B cell (primary cell): ENCODE measurements around the gene C4BPA. TPM values are rescaled to one million over a fixed set of nuclear protein-coding genes. Genes with fewer than 3 reads are reported as not detected.
A peak's percentile ranks its signal among the peaks of the same experiment; 100 is the strongest.

ENCODE experiments used
- ATAC-seq: fragments of 200-7000 bp; cut with Tn5 transposase; one replicate; pipeline ENCODE4 v1.10.0; 2021; ENCODE audit warnings: low read depth, mild to moderate bottlenecking, moderate number of reproducible peaks, moderate library complexity
- CTCF ChIA-PET: fragments of 350-600 bp; sonication (Branson Sonifier 250); formaldehyde crosslinking; loops from one replicate; lab custom pipeline; 2021; ENCODE audit warnings: antibody characterized with exemption, inconsistent platforms; lab: Charles Lee
- POLR2A ChIA-PET: fragments of 350-600 bp; sonication (Branson Sonifier 250); formaldehyde crosslinking; loops from one replicate; lab custom pipeline; 2021; ENCODE audit warnings: antibody characterized with exemption; lab: Charles Lee
- DNase-seq: peaks from one replicate; pipeline ENCODE4 v3.0.0; 2013
- H2AFZ ChIP-seq: 2 replicates; pipeline ENCODE4 v1.6.1; 2012; ENCODE audit warnings: mild to moderate bottlenecking, low read depth, low read length; ENCODE audit not compliant: insufficient read depth, poor library complexity, severe bottlenecking
- H3K27ac ChIP-seq, 2 donors: 1 replicate in 1 of 2; 2 replicates in 1 of 2; pipeline ENCODE4 v1.5.1; 2012 to 2013; ENCODE audit warnings: low read length in 2 of 2, mild to moderate bottlenecking in 2 of 2, moderate library complexity in 1 of 2
- H3K27me3 ChIP-seq, 4 experiments: fragments of 200-600 bp in 1 of 4; sonication (generic) in 1 of 4; replicated peaks in 1 of 4; 1 replicate in 2 of 4; 2 replicates in 2 of 4; pipeline versions ENCODE4 v1.6.1 to v1.7.0; 2013 to 2016; ENCODE audit warnings: low read length in 3 of 4, mild to moderate bottlenecking in 2 of 4, mixed read lengths in 1 of 4, moderate library complexity in 1 of 4; ENCODE audit not compliant: insufficient read depth in 4 of 4, control insufficient read depth in 3 of 4; ENCODE audit errors: control extremely low read depth in 1 of 4
- H3K36me3 ChIP-seq, 2 experiments: replicated peaks in 1 of 2; 1 replicate in 1 of 2; 2 replicates in 1 of 2; pipeline versions ENCODE4 v1.6.1 to v1.7.1; 2013; ENCODE audit warnings: low read length in 1 of 2; ENCODE audit not compliant: insufficient read depth in 2 of 2, control insufficient read depth in 1 of 2; ENCODE audit errors: control extremely low read depth in 1 of 2, extremely low read depth in 1 of 2
- H3K4me1 ChIP-seq, 2 donors: fragments of 200-600 bp in 1 of 2; sonication (generic) in 1 of 2; 1 replicate in 1 of 2; 2 replicates in 1 of 2; pipeline versions ENCODE4 v1.5.1 to v1.6.1; 2013 to 2017; ENCODE audit warnings: low read length in 2 of 2; ENCODE audit not compliant: control insufficient read depth in 2 of 2, insufficient read depth in 2 of 2
- H3K4me2 ChIP-seq: replicated peaks from 2 replicates; pipeline ENCODE3; 2012; ENCODE audit warnings: mild to moderate bottlenecking, low read depth, low read length; ENCODE audit not compliant: poor library complexity, severe bottlenecking
- H3K4me3 ChIP-seq, 5 experiments: fragments of 200-600 bp in 1 of 5; sonication (generic) in 1 of 5; 1 replicate in 3 of 5; 2 replicates in 2 of 5; pipeline versions ENCODE4 v1.5.1 to v1.7.0; 2011 to 2016; ENCODE audit warnings: low read length in 4 of 5, mild to moderate bottlenecking in 4 of 5, low read depth in 2 of 5, control low read depth in 1 of 5, moderate library complexity in 1 of 5; ENCODE audit not compliant: insufficient read depth in 1 of 5; ENCODE audit errors: control extremely low read depth in 1 of 5, extremely low read depth in 1 of 5
- H3K79me2 ChIP-seq: fragments of 200-600 bp; sonication (generic); one replicate; pipeline ENCODE4 v1.6.0; 2016; ENCODE audit warnings: low read length; ENCODE audit not compliant: control insufficient read depth, insufficient read depth
- H3K9ac ChIP-seq: fragments of 200-600 bp; sonication (generic); 2 replicates; pipeline ENCODE4 v1.6.1; 2017; ENCODE audit warnings: mild to moderate bottlenecking, low read length, moderate library complexity
- H3K9me3 ChIP-seq, 3 donors: one replicate each; pipeline versions ENCODE4 v1.6.1 to v1.7.1; 2013; ENCODE audit warnings: low read length in 2 of 3; ENCODE audit not compliant: control insufficient read depth in 2 of 3, insufficient read depth in 1 of 3; ENCODE audit errors: control extremely low read depth in 1 of 3
- H4K20me1 ChIP-seq: 2 replicates; pipeline ENCODE4 v1.6.0; 2012; ENCODE audit warnings: mild to moderate bottlenecking, low read length; ENCODE audit not compliant: insufficient read depth, control insufficient read depth, poor library complexity, severe bottlenecking
- H3K27ac Mint-ChIP-seq: one replicate; pipeline ENCODE4 v1.8.0; 2021; ENCODE audit warnings: mixed read lengths
- H3K27me3 Mint-ChIP-seq: one replicate; pipeline ENCODE4 v1.8.0; 2021; ENCODE audit warnings: mixed read lengths
- H3K4me1 Mint-ChIP-seq: one replicate; pipeline ENCODE4 v1.8.0; 2021; ENCODE audit warnings: mixed read lengths
- H3K4me3 Mint-ChIP-seq: one replicate; pipeline ENCODE4 v1.8.0; 2021; ENCODE audit warnings: mixed read lengths
- H3K9me3 Mint-ChIP-seq: one replicate; pipeline ENCODE4 v1.8.0; 2022; ENCODE audit warnings: mixed read lengths; ENCODE audit not compliant: insufficient read depth
- CTCF ChIP-seq: fragments of 200-600 bp; IDR thresholded peaks from one replicate; pipeline ENCODE4 v1.8.0; 2022; ENCODE audit warnings: antibody characterized with exemption, mild to moderate bottlenecking
- EZH2 ChIP-seq: IDR thresholded peaks from 2 replicates; pipeline ENCODE4 v1.6.1; 2012; ENCODE audit warnings: borderline replicate concordance, low read depth, mild to moderate bottlenecking, moderate library complexity, low read length; ENCODE audit not compliant: insufficient read depth, poor library complexity, severe bottlenecking
- WGBS: methylation state at CpG from one replicate; pipeline ENCODE4 v1.1.5; 2013; ENCODE audit warnings: missing lambda C conversion rate; ENCODE audit not compliant: insufficient coverage; 5-methylcytosine and 5-hydroxymethylcytosine counted together
- intact Hi-C: fragments of 100-400 bp; cut with micrococcal nuclease; formaldehyde crosslinking; loops from one replicate; pipeline ENCODE4 v1.10.0; 2022
- polyA plus RNA-seq: library from polyadenylated mRNA; depleted of rRNA; stranded (reverse); fragments of >200 nt; gene quantifications from 2 replicates; pipeline ENCODE4 v1.2.3, GENCODE V29; 2012
- total RNA-seq, 2 donors: library from RNA; stranded (reverse); fragments of 120-200 nt in 1 of 2; gene quantifications; 1 replicate in 1 of 2; 2 replicates in 1 of 2; pipeline versions ENCODE4 v1.2.3 to v1.2.4, GENCODE V29; 2013 to 2022

C4BPA gene
- total and polyA plus RNA-seq, 2 donors (not counting 1 experiment from before 2014, with no cell fraction given) = not detected

- H3K4me3 Mint-ChIP-seq = no peak overlapping the region
- peaks cover 13% of the 10 kb centered on the region for H3K4me1 Mint-ChIP-seq
- no peak overlapping the region for H3K27ac Mint-ChIP-seq
- ChIA-PET CTCF (interaction anchor here (1.0 to 13.0 kb wide), 4 partner anchors 37 to 415 kb away, joined by 4 to 209 read pairs (median 130); partner anchors contain the start of gene YOD1), POLR2A (no interaction called here)
- no peaks in the 10 kb centered on the region for H3K9me3 Mint-ChIP-seq
- Histone ChIP-seq H3K4me3 (no peak overlapping the region), H3K4me1 (peaks cover 14 to 15% of the 10 kb centered on the region in 2 donors), H3K27ac (no peak overlapping the region), H3K79me2 (no peaks in the 10 kb centered on the region), H4K20me1 (no peaks in the 10 kb centered on the region), H3K9me3 (no peaks in the 10 kb centered on the region), H3K4me2 (no peak overlapping the region), H2AFZ (no peak overlapping the region), H3K36me3 (no peaks in the 10 kb centered on the region), H3K9ac (no peak overlapping the region), H3K27me3 (no peaks in the 10 kb centered on the region)
- TF ChIP-seq EZH2 (no peak), CTCF (no peak)
- intact Hi-C loops = no loop called here
- no peaks in the 10 kb centered on the region for H3K27me3 Mint-ChIP-seq
- ATAC-seq (no peak), DNase-seq (no peak)
- WGBS = no CpG with 5 or more reads among the region's 3 CpGs
Observed at GRCh38 chr1:207085887-207086286, 18.1 kb upstream of the C4BPA start.

- no peak overlapping the region for H3K9ac ChIP-seq
- Mint-ChIP-seq H3K27ac (no peak overlapping the region), H3K9me3 (no peaks in the 10 kb centered on the region), H3K27me3 (no peaks in the 10 kb centered on the region), H3K4me3 (no peak overlapping the region), H3K4me1 (peaks cover 13% of the 10 kb centered on the region)
- no peak for ATAC-seq
- peaks cover 14 to 15% of the 10 kb centered on the region in 2 donors for H3K4me1 ChIP-seq
- H3K36me3 ChIP-seq = no peaks in the 10 kb centered on the region
- H3K4me2 ChIP-seq = no peak overlapping the region
- ChIA-PET POLR2A (no interaction called here), CTCF (interaction anchor here (2.0 to 13.0 kb wide), 3 partner anchors 93 to 412 kb away, joined by 4 to 209 read pairs (median 18); no protein-coding TSS in a partner anchor)
- DNase-seq = no peak
- no peak for TF ChIP-seq EZH2
- TF ChIP-seq CTCF = no peak
- no peaks in the 10 kb centered on the region for H3K27me3 ChIP-seq
- intact Hi-C loops = no loop called here
- no peak overlapping the region for H3K27ac ChIP-seq
- WGBS = no CpG with 5 or more reads among the region's 2 CpGs
- peak overlapping the region; percentile 75 for H2AFZ ChIP-seq
- no peaks in the 10 kb centered on the region for H3K79me2 ChIP-seq
- H4K20me1 ChIP-seq = no peaks in the 10 kb centered on the region
- H3K4me3 ChIP-seq = no peak overlapping the region
- H3K9me3 ChIP-seq = no peaks in the 10 kb centered on the region
Observed at GRCh38 chr1:207088161-207088560, 15.9 kb upstream of the C4BPA start.
